ENCODE measurements around the gene SUMF1.

DNA sequence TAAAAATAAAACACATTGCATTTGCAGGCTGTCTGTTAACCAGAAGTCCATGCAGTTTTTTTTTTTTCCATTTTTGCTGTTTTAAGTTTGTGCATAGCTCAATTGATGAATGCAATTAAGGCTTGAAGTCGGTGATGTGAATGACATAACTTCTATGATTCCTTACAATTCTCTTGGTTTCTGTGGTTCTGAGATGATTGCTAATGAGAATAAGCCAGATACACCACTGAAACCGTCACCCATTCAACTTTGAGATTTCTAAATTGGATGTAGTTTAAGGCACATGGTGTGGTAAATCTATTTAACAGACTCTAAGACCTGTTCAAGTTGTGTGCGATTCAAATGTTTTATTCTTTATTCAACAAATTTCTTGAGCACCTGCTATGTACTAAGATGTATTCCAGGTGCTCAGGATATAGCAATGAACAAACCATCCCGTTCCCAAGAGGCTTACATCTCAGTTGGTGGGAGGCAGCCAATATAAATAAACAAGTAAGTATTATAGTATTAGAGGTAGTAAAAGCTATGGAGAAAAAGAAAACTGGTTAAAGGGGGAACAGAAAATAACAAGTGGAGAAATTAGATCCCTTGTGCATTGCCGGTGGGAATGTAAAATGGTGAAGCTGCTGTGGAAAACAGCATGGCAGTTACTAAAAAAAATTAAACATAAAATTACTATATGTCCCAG lies 30.1 kb upstream of the SUMF1 start:
- TF ChIP-seq POLR2A (IDR thresholded peaks at IDR 0.05; ENCODE audit: low read depth), result no peak
- TF ChIP-seq, protein P1, sequence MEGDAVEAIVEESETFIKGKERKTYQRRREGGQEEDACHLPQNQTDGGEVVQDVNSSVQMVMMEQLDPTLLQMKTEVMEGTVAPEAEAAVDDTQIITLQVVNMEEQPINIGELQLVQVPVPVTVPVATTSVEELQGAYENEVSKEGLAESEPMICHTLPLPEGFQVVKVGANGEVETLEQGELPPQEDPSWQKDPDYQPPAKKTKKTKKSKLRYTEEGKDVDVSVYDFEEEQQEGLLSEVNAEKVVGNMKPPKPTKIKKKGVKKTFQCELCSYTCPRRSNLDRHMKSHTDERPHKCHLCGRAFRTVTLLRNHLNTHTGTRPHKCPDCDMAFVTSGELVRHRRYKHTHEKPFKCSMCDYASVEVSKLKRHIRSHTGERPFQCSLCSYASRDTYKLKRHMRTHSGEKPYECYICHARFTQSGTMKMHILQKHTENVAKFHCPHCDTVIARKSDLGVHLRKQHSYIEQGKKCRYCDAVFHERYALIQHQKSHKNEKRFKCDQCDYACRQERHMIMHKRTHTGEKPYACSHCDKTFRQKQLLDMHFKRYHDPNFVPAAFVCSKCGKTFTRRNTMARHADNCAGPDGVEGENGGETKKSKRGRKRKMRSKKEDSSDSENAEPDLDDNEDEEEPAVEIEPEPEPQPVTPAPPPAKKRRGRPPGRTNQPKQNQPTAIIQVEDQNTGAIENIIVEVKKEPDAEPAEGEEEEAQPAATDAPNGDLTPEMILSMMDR (IDR thresholded peaks at IDR 0.05), result no peak
- TF ChIP-seq EP300 (IDR thresholded peaks at IDR 0.05), result no peak
- TF ChIP-seq POLR2AphosphoS5 (IDR thresholded peaks at IDR 0.05), result no peak

Measured in esophagus muscularis mucosa (tissue), 4 donors.